PFSK-1 (cell line): Measurements from ENCODE around the gene INTS15.

ENCODE experiments used
- POLR2AphosphoS5 ChIP-seq: IDR thresholded peaks from 2 replicates; pipeline ENCODE4 v1.6.1; 2012; ENCODE audit warnings: low read depth, mild to moderate bottlenecking, control low read depth, low read length, moderate library complexity
- REST ChIP-seq, 2 experiments: IDR thresholded peaks; 2 replicates each; pipeline versions ENCODE4 v1.6.1 to v1.8.0; 2011 to 2012; ENCODE audit warnings: low read depth in 2 of 2, low read length in 2 of 2, control low read depth in 1 of 2, inconsistent platforms in 1 of 2, mild to moderate bottlenecking in 1 of 2, moderate library complexity in 1 of 2; ENCODE audit not compliant: insufficient read depth in 1 of 2
- TAF1 ChIP-seq: IDR thresholded peaks from 2 replicates; pipeline ENCODE4 v1.6.1; 2012; ENCODE audit warnings: low read length, control low read depth, borderline replicate concordance; ENCODE audit not compliant: insufficient read depth

GRCh38 chr7:6606866-6607583 is 17.2 kb downstream of the INTS15 start:
- no peak for TF ChIP-seq POLR2AphosphoS5
- no peak for TF ChIP-seq REST (IDR thresholded peaks at IDR 0.05; ENCODE audit: insufficient read depth in 1 of 2, low read depth in 2 of 2, low read length in 2 of 2)
- TF ChIP-seq TAF1, result no peak
